HT-29 (cell line): Measurements from ENCODE around the gene ATF2. TPM values are rescaled to one million over a fixed set of nuclear protein-coding genes. Genes with fewer than 3 reads are reported as not detected.
A peak's percentile ranks its signal among the peaks of the same experiment; 100 is the strongest.
"Not testable (repeated sequence)": the region's sequence is repeated elsewhere in the genome, so short reads cannot be mapped to it uniquely, and the experiment has no call there.

Source experiments
- DNase-seq: peaks from one replicate; pipeline ENCODE4 v3.0.0-alpha.2; 2015; ENCODE audit warnings: low spot score
- total RNA-seq: library from RNA; depleted of rRNA; stranded (reverse); fragments of >200 nt; shearing (Covaris generic); gene quantifications from 2 replicates; pipeline ENCODE4 v1.2.3, GENCODE V29; 2014

Gene ATF2
- total RNA-seq, 1 experiment from 2014 or later: 14.6 TPM

DNA sequence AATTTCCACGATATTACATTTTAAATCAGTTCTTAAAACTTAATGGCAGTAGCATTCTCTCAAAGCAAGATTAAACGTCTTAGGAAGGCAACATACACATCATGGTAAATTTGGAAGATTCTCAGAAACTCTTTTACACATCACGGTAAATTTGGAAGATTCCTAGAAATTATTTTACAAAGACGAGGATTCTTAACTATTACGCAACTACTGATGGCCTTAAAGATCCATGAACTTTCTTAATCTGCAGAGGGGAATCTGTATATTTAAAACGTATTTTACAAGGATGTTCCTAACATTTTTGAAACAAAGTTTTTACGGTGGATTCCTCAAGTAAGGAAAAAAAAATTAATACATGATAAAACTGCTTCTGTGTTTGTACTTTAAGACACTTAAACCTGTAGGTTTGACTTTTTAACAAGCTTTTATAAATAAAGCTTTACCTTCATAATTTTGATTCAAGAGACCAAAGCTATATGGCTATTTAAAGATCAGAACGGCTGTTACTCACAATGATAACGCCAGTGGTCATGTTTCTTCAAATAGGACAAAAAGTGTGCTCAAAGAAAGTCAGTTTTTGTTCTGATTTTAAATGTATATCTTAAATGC is 1.7 kb downstream of the ATF2 start:
- no peak for DNase-seq

DNA sequence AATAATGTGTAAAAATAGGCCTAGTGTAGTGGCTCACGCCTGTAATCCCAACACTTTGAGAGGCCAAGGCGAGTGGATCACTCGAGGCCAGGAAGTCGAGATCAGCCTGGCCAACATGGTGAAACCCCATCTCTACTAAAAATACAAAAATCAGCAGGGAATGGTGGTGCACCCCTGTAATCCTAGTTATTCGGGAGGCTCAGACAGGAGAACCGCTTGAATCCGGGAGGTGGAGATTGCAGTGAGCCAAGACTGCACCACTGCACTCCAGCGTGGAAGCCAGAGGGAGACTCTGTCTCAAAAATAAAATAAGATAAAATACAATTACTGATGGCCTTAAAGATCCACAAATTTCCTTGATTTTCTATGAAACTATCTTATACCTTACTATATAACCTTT is 3.8 kb downstream of the ATF2 start:
- no peak for DNase-seq

DNA sequence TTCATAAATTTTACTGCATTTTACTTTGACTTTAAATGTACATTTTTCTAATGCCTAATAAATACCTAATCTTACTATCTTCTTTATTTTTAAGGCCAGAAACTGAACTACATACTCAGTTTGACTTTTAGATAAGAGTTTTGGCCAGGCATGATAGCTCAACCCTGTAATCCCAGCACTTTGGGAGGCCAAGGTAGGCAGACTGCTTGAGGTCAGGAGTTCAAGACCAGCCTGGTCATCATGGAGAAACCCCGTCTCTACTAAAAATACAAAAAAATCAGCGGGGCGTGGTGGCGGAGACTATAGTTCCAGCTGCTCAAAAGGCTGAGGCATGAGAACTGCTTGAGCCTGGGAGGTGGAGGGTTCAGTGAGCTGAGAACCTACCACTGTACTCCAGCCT is 9.1 kb downstream of the ATF2 start:
- DNase-seq: no peak

DNA sequence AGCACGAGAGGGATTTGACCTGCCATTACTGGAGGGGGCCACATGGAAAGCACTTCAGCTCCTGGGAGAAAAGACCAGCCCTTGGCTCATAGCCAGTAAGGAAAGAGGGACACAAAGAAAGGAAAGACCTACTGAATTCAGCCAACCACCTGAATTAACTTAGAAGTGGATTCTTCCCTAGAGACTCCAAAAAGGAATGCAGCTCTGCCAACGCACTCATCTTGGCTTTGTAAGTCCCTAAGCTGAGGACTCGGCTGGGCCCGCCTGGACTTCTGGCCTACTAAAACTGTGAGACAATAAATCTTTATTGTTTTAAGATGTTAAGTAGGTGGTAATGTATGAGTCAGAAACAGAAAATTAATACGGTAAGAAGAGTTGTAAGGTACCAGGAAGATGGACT is 11.5 kb downstream of the ATF2 start:
- peak; percentile 70 for DNase-seq

DNA sequence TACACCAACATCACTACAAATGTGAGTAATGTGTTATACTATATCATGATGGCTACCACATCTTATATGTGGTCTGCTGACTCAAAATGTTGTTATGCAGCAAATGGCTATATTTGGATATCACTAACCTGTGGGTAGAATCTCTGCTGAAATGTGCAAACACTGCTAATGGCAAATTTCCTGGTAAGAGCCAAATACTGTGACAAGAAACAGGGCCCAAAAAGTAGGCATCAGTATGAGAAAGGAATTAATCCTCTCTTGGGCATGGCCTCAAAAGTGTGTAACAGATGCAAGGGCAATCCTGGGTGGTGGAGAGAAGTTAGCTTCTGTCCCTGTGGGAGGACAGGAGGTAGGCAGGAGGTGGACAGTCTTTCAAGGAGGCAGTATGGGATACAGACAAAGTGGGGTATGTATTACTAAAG is 13.3 kb downstream of the ATF2 start:
- no peak for DNase-seq

DNA sequence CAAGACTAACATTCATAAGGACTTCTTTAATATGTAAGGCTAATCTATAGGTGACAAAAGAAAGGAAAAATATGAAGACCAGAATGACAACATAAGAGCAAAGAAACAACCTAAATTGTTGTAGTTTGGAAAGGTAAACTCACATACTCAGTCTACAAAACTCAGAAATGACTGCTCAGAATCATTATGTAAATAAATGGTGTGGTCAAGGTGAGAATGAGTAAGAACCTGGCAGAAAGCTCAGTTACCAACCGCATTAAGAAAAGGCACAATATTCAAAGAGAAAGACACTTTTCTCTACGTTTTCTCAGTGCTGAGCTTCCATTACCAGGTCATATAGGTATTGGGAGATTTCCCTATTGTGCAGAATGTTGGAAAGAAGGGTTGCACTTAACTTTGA is 15.8 kb downstream of the ATF2 start:
- no peak for DNase-seq

DNA sequence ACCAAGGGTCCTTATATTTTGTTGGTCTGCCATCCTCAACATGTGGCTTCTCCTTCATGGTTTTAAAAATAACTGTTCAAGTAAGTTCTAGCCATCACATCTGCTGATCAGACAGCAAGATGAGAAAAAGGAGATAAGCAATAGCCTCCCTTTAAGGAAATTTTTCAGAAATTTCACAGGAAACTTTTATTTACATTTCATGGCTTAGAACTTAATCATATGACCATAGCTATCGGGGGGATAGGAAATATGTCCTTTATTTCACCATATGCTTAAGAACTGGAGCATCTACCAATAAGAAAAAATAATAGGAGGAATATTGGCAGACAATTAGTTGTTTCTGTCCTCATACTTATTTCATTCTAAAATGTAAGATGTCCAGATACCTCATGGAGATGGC is 16.2 kb downstream of the ATF2 start:
- DNase-seq: no peak

DNA sequence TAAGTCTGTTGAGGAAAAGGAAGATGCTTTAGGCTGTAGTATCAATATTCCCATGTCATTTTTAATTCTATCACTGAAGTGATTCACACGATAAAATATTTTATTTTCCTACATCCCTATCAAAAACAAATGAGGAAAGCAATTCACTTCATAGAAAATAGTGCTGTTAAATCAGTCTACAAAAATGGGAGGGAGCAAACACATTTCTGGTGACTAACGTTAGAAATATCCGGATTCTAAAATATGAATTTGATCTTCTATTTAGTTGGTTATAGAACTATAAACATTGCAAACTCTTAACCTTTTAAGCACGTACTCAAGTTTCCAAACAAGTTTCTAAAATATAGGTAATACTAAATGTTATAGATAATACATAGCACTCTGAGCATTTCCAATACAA is 20.8 kb downstream of the ATF2 start:
- DNase-seq: no peak

DNA sequence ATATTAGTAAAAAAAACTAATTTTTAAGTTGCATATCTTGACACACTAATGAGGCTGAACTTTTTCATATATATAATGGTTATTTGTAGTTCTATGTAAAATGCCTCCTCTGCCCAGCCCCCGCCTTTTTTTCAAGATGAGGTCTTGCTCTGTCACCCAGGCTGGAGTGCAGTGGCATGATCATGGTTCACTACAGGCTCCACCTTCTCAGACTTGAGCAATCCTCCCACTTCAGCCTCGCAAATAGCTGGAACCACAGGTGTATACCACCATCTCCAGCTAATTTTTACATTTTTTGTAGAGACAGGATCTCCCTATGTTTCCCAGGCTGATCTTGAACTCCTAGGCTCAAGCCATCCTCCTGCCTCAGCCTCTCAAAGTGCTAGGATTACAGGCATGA is 24.3 kb downstream of the ATF2 start:
- no peak for DNase-seq

DNA sequence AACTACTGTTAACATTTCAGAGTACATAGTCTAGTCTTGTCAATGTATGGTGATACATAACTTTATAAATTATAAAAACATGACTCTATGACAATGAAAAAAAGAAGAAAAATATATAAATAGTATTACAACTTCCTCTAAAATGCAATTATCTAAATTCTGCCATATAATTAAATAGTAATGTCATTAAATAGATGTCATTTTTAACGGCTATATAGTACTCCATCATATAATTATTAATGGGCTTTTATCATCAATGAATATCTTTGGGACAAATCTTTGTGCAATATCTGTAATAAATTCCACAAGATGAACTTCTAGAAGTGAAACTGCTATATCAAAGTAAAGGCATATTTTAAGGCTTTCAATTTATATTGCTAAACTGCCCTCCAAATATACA is 24.8 kb downstream of the ATF2 start:
- no peak for DNase-seq

DNA sequence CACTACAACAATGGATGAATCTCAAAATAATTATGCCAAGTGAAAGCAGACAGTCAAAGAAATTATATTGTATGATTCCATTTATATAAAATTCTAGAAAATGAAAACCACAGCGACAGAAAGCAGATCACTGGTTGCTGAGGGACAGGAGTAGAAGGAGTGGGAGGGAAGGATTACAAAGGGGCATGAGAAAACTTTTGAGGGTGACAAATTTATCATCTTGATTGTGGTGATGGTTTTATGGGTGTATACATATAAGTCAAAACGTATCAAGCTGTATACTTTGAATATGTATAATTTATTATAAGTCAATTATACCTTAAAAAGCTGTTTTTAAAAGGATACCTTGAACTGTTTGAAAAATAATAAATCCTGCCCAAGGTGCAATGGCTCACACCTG is 27.7 kb downstream of the ATF2 start:
- no peak for DNase-seq

DNA sequence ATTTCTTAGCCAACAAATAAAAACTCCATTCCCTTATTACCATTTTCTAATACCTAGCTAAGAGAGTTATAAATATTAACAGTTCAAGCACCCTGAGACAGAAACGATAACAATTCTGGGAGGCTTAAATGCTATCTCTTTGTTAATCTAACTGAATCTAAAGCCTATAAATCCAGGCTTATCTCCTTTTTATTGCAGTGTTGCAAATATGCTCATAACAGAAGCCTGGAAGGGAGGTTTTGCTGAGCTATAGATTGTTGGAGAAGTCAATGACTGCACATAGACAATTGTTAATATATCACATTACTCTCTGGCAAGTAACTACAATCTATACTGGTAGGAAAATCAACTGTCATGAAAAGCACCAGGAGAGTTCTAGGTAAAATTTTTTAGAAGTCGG is 30.2 kb downstream of the ATF2 start:
- DNase-seq: no peak

DNA sequence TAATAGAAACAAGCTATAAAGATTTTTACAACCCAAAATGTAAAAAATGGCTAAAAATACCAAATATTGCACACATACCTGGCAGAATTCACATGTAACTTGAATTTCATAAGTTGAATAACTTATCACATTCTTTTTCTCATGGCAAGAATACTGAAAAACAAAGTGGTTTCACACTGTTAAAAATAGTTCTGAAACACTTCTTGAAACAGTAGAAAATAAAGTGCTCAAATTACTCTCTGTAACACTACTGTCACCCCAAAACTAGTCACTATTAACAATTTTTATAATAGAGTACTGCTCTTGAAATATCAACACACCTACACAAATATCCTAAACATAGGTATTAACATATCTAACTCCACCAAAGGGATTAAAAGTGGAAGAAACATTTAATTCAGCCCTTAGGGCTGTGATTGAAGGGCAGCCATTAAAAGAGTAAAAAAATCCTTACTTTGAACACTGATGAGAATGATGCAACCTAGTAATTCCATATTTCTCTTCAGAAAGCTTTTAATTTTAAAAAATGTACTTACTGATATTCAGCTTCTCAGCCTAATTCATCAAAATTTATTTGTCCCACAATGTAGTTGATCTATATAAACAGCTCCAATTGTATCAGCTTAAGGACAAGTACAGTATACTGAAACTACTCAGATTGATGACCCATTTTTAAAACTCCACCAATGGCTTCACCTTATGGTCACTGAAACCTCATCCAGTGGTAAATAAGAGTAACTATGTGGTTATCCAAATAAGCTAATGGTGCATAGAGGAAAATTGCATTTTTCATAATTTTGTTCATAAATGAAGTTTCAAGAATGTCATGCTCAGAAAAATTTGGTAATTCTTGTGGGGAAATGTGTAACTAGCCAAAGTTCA is 31.4 kb downstream of the ATF2 start:
- DNase-seq: no peak

DNA sequence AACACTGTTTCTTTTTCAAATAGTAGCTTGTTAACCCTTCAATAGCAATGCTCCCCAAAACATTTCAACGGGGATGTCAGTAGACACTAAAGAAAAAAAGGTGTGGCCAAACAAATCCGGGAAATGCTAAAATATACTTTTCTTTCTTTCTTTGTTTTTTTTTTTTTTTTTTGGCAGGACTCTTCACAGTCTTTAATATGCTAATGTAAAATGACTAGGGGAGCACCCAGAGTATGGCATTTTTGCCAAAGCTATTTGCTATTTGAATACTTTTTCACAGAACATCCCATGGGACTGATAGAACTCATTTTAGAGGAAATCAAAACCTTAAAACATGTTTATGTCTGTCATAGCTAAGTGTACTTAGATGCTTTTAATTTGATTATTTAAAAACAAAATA is 32.1 kb downstream of the ATF2 start:
- no peak for DNase-seq

DNA sequence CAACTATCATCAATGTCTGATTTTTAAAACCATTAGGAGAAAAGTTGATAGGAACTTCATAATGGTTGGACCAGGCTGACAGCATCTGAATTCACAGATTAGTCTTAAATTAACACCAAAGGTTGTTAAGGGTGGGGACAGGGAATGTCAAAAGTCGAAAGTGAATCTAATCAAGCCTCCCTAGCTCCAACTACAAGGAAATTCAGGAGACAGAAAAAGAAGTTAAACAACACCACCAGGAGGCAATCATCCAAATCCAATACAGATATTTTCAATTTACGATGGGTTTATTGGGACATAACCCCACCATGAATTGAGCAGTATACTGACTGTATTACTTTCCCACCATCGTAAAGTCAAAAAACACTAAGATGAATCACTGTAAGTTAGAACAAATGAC is 32.8 kb downstream of the ATF2 start:
- no peak for DNase-seq

DNA sequence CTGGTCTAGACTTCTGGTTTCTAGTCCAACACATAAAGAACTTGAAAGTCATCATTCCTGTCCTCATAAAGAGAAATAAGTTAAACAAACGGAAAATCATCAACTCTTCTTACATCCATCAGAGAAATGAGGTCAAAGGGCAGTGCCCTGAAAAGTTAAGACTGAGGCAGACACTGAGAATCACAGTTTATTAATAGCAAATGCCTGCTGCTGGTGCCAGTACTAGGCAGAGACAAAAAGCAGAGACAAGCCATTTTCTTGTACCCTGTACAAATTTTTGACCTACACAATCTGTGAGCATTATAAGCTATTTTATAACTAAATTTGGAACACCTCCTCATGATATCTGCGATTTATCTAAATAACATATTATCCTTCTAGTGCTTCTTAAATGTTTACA is 36.8 kb downstream of the ATF2 start:
- no peak for DNase-seq

DNA sequence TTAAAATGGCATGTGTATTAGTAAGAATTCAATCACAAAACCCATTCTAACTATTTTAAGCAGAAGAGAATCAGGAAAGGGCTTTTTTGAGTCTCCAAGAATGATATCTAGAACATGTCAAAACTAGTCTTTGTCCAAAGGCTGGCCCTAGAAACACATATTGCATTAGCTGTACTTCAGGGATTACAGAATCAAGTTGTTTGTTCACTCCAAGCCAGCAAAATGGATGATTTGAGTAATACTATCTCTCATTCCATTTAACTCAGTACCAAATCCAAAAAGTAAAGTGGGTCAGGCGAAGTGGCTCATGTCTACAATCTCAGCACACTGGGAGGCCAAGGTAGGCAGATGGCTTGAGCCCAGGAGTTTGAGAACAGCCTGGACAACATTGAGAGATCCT is 41.3 kb downstream of the ATF2 start:
- no peak for DNase-seq

DNA sequence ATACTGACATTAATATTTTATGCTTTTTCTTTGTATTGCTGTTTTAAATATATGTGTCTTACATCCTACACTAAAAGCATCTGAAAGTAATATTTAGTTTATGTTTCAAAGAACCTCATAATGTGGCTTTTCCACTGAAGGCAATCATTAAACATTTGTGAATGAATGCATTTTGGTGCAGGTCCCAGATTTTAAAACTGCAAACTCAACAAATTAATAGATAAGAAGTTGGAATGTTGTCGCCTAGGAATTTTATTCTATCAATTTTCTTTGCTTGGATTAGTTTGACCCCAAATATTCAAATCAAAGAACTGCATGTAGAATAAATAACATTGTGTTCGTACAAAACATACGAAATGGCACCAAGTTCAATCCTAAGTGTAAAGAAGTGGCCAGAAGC is 44.7 kb downstream of the ATF2 start:
- DNase-seq: no peak

DNA sequence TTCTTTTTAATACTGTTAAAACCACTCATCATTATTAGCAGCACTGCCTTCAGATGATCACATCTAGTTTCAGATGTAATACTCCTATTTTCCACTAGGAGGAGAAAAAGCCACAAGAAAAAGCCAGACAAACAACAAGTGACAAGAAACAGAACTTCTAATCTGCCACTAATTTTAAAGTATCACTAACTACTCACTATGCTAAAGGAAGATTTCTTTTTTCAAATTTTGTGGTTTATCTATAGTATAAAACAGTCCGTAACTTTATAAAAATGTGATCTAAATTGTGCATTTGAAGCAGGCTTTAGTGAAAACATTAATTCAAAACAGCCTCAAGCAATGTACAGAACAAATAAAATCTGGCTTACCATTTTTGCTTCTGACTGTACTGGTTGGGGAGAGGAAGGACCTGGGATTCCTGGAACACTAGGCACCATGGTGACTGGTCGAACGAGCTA is 56.8 kb downstream of the ATF2 start:
- DNase-seq: peak; percentile 74

DNA sequence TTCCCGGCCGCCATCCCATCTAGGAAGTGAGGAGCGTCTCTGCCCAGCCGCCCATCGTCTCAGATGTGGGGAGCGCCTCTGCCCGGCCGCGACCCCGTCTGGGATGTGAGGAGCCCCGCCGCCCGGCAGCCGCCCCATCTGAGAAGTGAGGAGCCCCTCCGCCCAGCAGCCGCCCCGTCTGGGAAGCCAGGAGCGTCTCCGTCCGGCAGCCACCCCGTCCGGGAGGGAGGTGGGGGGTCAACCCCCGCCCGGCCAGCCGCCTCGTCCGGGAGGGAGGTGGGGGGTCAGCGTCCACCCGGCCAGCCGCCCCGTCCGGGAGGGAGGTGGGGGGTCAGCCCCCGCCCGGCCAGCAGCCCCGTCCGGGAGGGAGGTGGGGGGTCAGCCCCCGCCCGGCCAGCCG is 59.9 kb downstream of the ATF2 start:
- not testable (repeated sequence) for DNase-seq

DNA sequence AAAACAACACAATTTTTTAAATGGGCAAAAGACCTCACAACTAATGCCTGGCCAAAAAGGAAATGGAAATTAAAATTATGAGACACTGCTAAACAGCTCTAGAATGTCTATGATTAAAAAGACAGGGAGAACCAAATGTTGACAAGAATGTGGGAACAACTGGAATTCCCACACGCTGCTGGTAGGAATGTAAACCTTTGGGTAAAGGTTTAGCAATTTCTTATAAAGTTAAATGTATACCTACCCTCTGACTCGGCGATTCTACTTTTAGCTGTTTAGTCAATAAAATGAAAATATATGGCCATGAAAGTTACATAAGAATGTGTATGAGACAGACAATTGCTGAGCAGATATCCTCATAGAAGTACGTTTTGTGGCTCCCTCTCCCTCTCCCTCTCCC is 60.9 kb downstream of the ATF2 start:
- DNase-seq: no peak

DNA sequence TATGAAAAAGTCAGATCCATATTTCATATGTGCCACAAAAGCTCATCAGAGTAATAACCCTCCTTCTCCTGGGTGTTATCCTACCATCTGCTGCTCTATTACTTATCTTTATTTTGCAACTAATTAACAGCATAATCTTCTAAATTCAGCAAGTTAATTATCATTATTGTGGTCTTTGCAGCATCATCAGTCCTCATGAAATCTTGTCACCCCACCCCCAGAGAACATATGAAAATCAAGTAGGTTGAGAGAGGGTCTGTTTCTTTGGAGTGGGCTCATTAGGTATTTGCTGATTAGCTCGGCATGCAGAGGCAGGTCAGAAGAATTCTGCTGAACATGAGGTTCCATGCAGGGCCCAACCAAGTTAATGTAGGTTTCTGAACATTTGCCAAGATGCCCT is 64.8 kb downstream of the ATF2 start:
- DNase-seq: no peak

DNA sequence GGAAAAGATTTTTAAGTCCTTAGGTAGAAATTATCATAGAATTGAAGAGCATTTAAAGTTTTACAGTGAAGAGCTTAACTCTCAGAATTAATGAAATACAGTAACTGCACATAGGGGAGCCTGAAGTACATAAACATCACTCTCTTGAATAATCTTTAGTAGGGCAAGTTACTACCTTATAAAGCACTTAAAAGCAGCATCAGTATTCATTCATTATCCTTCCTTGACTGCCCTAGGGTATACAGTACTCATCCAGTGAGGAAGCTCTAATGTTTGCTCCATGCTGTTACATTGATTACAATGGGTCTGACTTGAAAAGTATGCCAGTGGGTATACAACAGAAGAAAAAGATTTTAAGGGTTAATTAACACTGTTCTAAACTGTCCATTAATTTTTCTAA is 66.5 kb downstream of the ATF2 start:
- DNase-seq: no peak
